GM18520 (cell line): ENCODE data around the gene CD7.
"Not testable (repeated sequence)": the region's sequence is repeated elsewhere in the genome, so short reads cannot be mapped to it uniquely, and the experiment has no call there.

Experiments
- ATAC-seq: cut with Tn5 transposase; IDR thresholded peaks from one replicate; pipeline ENCODE4 v1.9.1; 2021; ENCODE audit not compliant: unreplicated experiment

CD7 gene

GRCh38 chr17:82317394-82318168 lies at the start of gene CD7:
CD7 (minus strand) TSS chr17:82317608; CDS start chr17:82317495, 113 bp downstream.
- no peak for ATAC-seq

- ATAC-seq, result no peak
These were observed 49.3 kb upstream of the CD7 start for GRCh38 chr17:82366749-82367148.

GRCh38 chr17:82365606-82366295 lies 48.3 kb upstream of the CD7 start:
- no peak for ATAC-seq

GRCh38 chr17:82361885-82362633 lies 44.7 kb upstream of the CD7 start:
- no peak for ATAC-seq

- not testable (repeated sequence) for ATAC-seq
These were observed 42.2 kb upstream of the CD7 start for GRCh38 chr17:82359451-82360074.

- no peak for ATAC-seq
These were observed 41.3 kb upstream of the CD7 start, which contains the start of gene TEX19 for GRCh38 chr17:82358465-82359350. TEX19 (plus strand) TSS chr17:82359247; CDS start chr17:82362151, 2,904 bp downstream.

- ATAC-seq, result no peak
These were observed 40.0 kb upstream of the CD7 start for GRCh38 chr17:82357394-82357793.

- no peak for ATAC-seq
These were observed 39.5 kb upstream of the CD7 start for GRCh38 chr17:82356845-82357355.

GRCh38 chr17:82355770-82356427 lies 38.5 kb upstream of the CD7 start:
- no peak for ATAC-seq

GRCh38 chr17:82354804-82355308 lies 37.4 kb upstream of the CD7 start:
- ATAC-seq, result no peak

GRCh38 chr17:82353484-82353883 lies 36.1 kb upstream of the CD7 start:
- ATAC-seq, result no peak

GRCh38 chr17:82351713-82352488 lies 34.5 kb upstream of the CD7 start:
- no peak for ATAC-seq

- ATAC-seq, result no peak
These were observed 33.9 kb upstream of the CD7 start for GRCh38 chr17:82351254-82351712.

GRCh38 chr17:82350182-82351030 lies 33.0 kb upstream of the CD7 start:
- ATAC-seq, result no peak

GRCh38 chr17:82349287-82349701 lies 31.9 kb upstream of the CD7 start:
- ATAC-seq, result no peak

GRCh38 chr17:82348866-82349265 lies 31.5 kb upstream of the CD7 start:
- no peak for ATAC-seq

GRCh38 chr17:82348434-82348833 lies 31.0 kb upstream of the CD7 start:
- ATAC-seq, result no peak
